GM21447 (cell line): ENCODE results near the gene WT1.
"Not testable (repeated sequence)": the region's sequence is repeated elsewhere in the genome, so short reads cannot be mapped to it uniquely, and the experiment has no call there.

Experiments used
- ATAC-seq: cut with Tn5 transposase; IDR thresholded peaks from one replicate; pipeline ENCODE4 v1.9.1; 2021; ENCODE audit not compliant: unreplicated experiment

WT1 gene

GRCh38 chr11:32388871-32389770 is 46.2 kb downstream of the WT1 start:
- no peak for ATAC-seq

DNA sequence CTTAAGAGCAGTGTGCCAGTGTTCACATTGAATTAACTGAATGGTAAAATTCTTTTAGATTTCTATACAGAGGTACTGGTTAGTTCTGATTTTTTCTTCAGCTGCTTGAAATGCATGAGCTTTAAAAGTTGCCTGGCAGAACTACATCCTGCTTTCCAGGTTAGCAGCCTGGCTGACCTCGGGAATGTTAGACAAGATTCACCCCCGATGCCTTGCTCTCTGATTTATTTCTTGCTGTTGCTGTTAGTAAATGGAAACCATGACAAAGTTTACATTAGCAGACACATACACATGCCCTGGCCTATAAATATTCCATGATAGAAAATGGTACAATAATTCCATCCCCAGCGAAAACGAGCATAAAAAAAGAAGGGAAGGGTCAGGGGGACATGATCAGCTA is 47.0 kb downstream of the WT1 start:
- no peak for ATAC-seq

DNA sequence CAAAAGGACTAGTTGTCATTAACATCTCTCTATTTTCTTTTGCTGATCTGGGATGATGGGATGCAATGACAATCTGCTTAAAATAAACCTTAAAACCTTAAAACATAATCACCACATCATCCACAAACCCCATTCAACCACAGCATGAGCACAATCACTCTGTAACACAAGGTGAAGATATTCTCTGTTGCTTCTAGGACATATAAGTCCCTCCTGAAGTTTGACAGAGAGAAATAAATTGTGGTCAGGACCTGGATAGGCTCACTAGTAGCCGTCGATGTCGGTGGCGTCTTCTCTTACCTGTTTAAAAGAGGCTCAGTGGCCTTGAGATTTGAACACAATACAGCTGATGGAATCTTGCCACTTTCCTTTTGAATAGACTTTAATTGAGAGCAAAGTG is 47.9 kb downstream of the WT1 start:
- no peak for ATAC-seq

DNA sequence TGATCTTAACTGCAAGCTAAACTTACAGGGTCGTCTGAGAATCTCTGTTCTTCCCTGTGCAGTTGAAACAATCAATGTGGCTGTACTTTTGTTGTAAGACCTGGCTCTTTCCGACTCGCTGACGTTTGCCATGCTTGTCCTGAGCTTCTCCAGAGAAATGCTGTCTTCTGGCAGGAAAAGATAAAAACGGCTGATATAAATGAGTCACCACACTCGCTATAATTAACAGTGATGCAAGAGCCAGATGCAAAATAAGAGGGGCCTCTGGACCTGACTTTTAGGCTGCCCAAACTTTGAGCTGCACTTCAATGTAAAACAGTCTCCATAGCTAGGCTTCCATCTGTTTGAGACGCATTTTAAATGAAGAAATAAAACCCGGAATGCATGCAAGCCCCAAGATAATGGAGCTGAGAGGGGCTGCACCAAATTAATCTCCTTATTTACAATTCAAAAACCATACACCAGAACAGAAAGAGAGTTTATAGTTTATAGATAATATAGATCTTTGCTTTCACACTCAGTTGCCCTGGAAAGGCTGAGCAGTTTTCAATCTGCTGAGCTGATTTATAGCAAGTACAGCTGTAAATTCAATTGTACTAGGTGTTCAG is 48.5 kb downstream of the WT1 start:
- ATAC-seq = no peak

GRCh38 chr11:32385998-32386397 is 49.3 kb downstream of the WT1 start:
- no peak for ATAC-seq

DNA sequence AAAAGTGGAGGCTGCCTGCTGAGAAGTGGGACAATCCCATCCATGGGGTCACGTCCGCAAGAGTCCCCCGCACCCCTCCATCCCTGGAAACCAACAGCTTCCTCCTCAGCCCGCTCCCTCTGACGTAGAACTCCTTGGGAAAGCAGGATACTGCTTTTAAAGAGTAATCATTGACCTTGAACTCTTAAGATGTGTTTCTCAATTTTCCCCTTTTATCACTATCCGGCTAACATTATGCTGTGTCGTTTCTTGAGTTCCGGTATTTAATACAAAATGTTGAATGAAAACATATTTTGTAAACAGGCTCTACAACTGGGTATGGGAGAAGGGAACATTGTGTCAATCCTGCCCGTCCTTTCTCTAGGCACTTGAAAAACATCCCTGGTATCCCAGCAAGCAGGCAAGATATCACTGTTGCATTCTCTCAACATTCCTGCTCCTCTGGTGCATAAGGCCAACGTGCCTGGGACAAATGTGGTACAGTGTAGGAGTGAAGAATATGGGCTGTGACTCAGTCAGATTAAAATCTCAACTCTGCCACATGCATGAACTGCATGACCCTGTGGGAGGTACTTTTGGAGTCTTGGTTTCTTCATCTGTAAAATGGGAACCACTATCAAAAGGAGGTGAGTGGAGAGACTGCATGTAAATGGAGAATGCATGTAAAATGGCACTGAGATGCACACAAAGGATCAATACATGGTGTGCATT is 52.8 kb downstream of the WT1 start:
- no peak for ATAC-seq

DNA sequence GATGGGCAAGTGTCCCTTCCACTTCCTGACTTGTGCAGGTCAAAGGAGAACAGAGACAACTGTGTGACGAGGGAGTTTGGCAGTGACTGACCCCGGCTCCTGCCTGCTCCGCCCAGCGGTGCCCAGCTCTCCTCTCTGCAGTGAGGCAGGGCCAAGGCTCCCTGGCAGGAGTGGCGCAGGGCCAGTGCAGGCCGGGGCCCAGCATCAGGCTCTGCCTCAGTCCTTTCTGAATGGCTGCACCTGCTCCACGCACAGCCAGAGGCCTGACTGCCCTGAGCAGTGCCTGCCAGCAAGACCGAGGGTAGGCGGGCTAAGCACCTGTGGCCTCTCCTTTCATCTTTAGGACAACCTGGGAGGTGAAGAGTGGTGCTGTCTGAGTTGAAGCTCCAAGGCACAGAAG is 54.2 kb downstream of the WT1 start:
- no peak for ATAC-seq

DNA sequence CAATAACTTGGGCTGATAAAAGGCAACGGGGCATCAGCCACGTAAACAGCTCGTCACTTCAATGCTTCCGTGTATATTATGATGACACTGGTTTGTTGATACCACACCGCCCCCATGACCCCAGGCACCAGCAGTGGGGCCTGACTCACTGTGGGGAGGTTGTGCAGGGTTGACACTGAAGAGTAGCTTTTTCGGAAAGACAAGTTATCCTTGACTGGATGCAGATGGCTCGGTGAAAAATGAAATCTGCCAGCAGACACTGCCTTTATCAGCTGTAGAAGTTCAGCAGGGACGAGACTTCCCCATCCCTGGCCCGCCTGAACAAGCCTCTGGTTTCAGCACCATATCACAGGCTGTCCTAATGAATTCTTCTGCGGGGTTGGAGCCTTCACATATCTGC is 55.6 kb downstream of the WT1 start:
- no peak for ATAC-seq

- no peak for ATAC-seq
Observed at GRCh38 chr11:32375826-32376225, 59.5 kb downstream of the WT1 start.

DNA sequence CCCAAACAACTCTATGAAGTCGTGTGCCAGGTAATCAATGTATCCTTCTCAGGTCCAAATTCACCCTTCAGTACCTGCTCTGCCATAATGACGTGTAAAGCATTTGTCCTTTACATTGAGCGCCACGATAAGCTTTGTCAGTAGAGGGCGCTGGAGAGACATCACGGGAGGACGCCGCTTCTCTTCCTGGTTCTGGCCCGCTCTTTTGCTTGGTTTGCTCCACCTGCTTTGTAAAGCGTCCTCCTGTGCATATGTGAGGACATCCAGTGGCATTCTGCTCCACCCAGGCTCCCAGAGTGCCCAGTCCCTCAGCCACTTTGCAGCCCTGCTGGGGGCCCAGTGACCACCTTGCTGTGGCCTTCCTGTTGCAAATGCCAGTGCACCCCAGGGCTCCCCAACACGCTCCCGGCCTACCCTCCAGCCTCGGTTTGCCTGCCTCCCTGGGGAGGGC is 61.1 kb downstream of the WT1 start:
- ATAC-seq = peak; percentile 82

DNA sequence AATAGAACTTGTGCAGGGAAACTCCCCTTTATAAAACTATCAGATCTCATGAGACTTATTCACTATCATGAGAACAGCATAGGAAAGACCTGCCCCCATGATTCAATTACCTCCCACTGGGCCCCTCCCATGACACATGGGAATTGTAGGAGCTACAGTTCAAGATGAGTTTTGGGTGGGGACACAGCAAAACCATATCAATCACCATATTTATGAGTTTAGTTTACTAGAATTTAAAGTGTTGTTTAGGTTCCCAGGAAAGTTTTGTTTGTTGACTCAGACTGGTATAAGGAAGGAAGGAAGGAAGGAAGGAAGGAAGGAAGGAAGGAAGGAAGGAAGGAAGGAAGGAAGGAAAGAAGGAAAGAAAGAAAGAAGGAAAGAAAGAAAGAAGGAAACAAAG is 65.4 kb downstream of the WT1 start:
- not testable (repeated sequence) for ATAC-seq

- no peak for ATAC-seq
Observed at GRCh38 chr11:32366666-32367065, 68.7 kb downstream of the WT1 start.

- no peak for ATAC-seq
Observed at GRCh38 chr11:32365192-32365591, 70.1 kb downstream of the WT1 start.

GRCh38 chr11:32358729-32359128 is 76.6 kb downstream of the WT1 start:
- ATAC-seq = no peak

GRCh38 chr11:32353884-32354283 is 81.5 kb downstream of the WT1 start:
- ATAC-seq = no peak

DNA sequence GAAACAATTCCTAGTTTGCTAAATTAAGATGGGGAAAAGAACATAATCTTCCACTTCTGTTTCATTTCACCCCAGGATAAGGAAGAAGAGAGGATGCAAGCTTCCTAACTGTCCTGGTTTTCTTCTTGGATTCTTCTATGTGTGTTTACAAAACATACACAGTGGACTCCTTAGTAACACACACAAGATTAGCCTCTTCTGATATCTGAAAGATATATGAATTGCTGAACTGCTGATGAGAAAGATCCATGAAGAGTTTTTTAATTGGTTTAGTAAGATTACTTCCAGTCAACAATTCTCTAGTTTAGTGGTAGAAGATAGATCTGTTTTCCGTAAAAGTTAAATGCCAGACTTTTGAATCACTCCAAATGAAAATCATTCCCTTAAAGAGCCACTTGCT is 86.8 kb downstream of the WT1 start:
- no peak for ATAC-seq

- no peak for ATAC-seq
Observed at GRCh38 chr11:32344946-32345345, 90.4 kb downstream of the WT1 start.

DNA sequence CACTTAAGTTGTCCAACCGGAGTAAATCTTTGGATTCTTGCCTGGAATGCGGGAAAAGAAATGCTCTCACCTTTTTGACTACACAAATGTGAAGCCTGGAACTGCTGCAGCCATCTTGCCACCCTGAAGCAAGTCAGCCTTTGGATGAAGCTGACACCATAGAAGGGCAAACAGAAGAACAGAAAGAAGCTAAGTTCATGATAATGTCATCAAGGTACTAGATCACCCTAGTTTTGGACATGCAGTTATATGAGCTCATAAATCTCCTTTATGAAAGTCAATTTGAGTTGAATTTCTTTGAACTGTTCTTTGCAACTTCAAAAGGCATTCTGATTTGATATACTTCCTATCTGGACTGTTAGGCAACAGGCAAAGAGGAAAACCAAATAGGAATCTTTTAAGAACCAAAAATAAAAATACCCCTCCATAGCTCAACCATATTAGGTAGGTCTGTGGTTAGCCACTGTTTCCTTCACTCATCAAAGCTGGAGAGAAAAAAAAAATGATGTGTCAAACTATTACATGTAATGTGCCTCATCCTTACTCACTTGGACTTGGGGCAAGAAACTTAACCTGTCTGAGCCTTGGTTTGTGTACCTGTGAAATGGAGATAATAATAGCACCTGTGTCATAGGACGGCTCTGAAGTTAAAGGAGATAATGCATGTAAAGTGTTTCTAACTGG is 91.9 kb downstream of the WT1 start:
- ATAC-seq = no peak

DNA sequence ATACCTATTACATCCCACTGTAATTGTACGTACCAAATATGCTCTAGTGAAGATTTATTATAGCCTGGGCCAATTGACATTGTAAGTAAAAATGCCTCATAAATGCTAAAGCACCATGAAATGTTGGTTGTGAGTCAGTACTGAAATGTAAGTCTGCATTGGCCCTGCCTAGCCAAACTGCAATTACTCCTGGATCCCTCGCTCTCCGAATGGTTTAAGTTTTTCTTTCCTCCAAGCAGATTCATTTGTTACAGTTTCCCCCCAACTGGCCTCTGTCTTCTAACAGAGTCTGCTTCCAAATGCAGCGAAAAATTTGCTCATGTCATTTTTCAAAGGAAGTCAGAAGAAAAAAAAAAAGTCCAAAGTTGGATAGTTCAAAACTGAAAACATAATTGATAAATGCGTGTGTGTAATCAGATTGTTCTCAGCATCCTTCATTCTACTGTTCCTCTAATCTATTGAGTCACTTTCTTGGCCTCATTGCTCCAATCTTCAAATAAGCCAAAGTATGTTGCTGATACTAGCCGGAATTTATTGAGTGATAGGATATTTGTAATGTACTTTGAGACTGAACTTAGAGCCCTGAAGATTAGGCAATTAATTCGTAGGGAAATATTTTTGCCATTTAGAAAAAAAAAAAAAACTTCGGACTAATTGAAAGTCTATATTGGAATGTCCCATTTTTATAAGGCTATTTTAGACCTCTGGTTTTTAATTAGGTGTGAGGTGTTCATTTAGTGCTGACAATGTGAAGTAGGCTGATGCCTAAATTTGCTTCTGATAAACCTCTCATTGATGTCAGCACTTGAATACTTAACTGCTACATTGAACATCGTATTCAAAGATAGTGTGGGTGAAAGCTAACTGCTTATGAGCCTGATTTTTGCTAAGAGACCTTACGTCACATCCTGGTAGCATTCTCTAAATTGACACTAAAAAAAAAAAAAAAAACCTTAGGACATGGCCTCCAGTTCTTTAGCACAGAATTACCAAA is 93.4 kb downstream of the WT1 start:
- ATAC-seq = no peak

GRCh38 chr11:32340181-32340580 is 95.2 kb downstream of the WT1 start:
- no peak for ATAC-seq
